GM19452 (cell line): Measurements from ENCODE around the gene TEAD2.

ENCODE experiments used
- ATAC-seq: cut with Tn5 transposase; IDR thresholded peaks from one replicate; pipeline ENCODE4 v1.9.1; 2021; ENCODE audit not compliant: unreplicated experiment

Gene TEAD2

DNA sequence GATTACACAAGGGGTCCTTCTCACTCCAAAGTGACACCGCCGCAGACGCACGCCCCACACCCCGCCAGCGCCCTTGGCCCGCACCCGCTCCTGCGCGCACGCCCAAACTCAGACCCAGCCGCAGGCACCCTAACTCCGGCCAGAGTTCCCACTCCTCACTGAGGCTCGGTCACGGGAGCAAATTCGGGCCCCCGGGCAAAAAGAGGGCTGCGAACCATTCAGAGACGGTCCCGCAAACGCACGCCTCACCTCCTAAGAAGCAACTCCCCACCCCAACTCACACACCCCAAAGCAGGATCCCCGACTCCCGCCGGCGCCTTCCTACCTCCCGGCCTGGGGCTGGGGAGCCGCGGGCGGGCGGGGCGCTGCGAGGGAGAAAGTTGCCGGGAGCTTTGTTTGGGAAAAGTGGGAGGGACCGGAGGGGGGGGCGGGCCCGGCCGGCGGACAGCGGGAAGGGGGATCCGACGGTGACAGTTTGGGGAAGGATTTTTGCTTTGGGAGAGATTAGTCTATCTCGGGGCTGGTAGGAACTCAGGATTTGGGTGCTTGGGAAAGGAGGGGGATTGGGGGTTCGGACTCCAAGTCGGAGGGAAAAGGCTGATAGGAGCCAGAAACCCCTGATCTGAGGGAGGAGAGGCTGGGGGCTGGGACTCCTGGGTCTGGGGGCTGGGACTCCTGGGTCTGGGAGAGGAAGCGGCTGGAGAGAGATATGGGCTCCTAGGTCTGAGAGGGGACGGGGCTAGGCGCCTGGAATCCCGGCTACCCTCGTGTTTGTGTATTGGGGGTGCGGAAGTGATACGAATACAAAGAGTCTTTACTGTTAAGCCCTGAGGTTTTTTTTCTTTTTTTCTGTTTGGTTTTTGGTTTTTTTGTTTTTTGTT, at the start of gene TEAD2:
TSS of gene TEAD2 (minus strand) at position 369 of the 881 bp plus-strand sequence. CDS start 2,341 bp downstream, outside the sequence.
- ATAC-seq, result no peak

DNA sequence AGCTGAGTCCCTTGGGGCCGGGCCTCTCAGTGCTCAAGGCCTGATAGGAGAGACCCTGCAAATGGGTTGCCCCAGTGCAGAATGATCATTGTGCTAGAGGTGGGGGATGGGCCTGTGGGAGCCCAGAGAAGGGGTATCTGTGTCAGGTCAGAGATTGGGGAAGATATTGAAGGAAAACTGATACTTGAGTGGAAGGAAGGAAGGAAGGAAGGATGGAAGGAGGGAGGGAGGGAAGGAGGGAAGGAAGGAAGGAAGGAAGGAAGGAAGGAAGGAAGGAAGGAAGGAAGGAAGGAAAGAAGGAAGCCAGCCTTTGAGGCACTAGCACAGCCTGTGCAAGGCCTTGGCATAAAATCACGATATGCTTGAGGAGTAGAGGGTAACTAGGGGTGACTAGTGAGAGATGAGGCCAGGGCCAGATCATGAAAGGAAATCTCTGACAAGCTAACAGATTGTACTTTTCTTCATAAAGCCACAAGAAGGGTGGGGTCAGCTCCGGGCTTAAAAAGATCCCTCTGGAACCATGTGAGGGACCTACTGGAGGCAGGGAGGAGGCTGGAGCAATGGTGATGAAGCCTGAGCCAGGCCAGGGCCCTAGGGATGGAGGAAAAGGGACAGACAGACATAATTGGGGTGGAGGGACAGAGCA, 49.6 kb upstream of the TEAD2 start:
- ATAC-seq, result no peak

GRCh38 chr19:49409441-49410029, 47.3 kb upstream of the TEAD2 start:
- no peak for ATAC-seq

- no peak for ATAC-seq
Measured at GRCh38 chr19:49408816-49409440, 46.7 kb upstream of the TEAD2 start.

GRCh38 chr19:49407482-49408015, 45.3 kb upstream of the TEAD2 start:
- ATAC-seq, result no peak

DNA sequence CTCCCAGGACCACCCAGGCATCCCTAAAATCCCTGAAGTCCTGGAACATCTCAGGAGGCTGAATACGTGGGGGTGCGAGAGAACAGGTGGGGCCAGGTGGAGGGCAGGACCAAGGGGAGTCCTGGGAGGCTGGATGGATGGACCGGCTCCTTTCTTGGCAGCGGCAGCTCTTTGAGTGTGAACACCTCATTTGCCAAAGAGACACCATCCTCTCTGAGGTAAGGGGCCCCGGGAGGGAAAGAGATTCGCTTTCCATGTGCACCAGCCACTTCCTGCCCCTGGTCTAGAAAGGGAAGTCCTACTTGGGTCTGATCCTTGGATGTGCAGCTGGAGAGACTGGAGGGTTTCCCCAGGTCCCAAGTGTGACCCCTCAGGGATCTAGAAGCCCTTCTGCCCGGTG, 44.9 kb upstream of the TEAD2 start:
- ATAC-seq, result no peak

DNA sequence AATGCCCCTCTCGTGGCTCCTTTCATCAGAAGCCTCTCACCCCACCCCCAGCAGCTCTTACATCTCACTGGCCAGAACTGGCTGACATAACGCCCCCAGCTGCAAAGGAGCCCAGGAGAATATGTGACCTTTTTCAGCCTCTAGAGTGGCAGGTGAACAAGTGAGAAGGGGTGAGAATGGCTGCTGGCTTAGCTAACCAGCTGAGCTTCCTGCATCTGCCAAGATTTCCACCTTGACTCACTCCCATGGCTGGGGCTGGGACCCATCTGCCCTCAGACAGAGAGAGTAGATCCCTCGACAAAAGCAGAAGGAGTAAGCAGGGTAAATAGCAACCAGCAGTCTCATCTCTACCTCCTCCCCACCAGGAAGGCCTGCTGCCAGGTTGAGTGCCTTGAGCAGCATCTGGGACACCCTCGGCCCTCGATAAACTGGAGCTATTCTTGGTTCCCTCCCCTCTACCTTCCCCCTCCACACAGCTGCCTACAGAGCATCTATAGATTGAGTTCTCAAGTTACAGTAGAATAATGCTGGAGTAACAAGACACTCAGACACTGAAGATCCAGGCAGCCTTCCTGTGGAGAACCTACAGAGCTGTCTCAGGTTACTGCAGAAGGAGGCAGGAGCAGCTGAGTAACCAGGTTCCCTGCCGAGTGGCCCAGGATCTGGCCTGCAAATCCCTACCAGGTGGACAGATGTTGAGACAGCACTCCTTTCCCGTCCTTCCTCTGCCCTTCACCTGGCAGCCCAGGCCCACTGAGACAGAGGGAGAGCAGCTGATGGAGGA, 41.4 kb upstream of the TEAD2 start:
- no peak for ATAC-seq

DNA sequence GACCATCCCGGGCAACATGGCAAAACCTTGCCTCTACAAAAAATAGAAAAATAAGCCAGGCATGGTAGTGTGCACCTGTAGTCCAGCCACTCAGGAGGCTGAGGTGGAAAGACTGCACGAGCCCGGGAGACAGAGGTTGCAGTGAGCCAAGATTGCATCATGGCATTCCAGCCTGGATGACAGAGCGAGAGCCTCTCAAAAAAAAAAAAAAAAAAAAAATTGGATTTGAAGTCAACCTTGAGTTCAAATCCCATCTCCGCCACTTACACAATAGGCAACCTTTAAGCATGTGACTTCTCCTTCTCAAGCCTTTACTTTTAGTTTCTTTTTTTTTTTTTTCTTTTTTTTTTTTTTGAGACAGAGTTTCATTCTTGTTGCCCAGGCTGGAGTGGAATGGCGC, 37.8 kb upstream of the TEAD2 start:
- ATAC-seq, result no peak

DNA sequence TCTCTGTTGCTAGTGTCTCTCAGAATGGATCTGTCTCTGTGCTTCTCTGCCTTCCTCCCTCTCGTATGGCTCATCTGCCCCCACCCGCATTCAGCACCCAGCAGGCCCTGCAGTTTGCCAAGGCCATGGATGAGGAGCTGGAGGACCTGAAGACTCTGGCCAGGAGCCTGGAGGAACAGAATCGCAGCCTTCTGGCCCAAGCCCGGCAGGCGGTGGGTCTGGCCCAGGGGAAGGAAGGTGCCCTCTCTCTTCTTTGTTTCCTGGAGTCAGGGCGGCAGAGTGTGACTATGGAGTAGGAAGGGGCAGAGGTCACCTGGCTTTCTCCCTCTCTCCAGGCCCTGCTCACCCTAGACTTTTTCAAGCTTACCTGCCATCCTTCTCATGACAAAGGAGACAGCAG, 36.7 kb upstream of the TEAD2 start:
- no peak for ATAC-seq

- ATAC-seq, result no peak
Measured at GRCh38 chr19:49398001-49398615, 35.9 kb upstream of the TEAD2 start.

- no peak for ATAC-seq
Measured at GRCh38 chr19:49396738-49397505, 34.7 kb upstream of the TEAD2 start.

DNA sequence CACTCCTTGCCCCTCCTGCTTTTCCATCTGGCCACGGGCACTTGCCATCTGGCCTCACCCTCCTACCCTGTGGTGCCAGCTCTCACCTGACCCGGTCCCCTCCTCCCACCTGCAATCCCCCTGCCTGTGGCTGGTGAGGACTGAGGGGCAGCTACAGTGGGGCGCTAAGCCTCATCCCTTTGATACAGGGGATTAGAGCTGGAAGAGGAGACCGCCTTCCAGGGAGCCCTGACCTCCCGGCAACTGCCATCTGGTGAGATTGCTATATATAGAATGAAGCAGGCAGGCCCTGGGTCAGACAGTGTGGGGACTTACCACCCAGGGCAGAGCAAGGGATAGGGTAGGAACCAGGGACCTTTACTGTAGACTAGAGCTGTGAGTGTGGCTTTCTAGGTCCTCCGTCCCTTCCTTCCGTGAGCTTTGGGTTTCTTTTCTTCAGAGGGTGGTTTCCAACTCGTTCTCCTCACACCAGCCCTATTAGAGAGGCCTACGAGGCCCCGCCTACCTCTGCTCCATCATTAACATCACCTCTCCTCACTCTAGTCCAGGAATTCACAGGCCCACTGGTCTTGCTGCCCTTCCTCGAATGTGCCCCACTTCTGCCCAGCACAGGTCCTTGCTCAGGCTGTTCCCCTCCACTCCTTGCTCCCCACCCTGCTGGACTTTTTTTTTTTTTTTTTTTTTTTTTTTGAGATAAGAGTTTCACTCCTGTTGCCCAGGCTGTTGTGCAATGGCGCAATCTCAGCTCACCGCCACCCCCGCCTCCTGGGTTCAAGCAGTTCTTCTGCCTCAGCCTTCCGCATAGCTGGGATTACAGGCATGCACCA, 33.6 kb upstream of the TEAD2 start:
- ATAC-seq, result no peak

DNA sequence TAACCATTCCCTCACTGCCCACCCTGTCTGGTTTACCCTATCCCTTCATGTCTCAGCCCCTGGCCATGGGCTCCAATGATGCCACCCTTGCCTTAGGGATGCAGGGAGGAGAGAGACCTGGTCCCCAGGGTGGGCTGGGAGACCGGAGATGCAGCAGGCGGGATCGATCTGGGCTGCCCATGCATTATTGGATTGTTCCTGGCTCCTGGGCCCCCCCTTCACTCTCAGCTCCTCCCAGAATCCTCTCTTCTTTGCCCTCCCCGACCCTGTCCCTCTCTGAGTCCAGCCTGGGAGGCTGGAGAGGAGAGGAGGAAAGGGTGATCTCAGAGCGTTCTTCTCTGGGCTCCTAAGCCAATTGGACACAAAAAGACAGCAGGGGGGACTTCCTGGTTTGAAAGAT, 31.7 kb upstream of the TEAD2 start:
- ATAC-seq, result no peak

DNA sequence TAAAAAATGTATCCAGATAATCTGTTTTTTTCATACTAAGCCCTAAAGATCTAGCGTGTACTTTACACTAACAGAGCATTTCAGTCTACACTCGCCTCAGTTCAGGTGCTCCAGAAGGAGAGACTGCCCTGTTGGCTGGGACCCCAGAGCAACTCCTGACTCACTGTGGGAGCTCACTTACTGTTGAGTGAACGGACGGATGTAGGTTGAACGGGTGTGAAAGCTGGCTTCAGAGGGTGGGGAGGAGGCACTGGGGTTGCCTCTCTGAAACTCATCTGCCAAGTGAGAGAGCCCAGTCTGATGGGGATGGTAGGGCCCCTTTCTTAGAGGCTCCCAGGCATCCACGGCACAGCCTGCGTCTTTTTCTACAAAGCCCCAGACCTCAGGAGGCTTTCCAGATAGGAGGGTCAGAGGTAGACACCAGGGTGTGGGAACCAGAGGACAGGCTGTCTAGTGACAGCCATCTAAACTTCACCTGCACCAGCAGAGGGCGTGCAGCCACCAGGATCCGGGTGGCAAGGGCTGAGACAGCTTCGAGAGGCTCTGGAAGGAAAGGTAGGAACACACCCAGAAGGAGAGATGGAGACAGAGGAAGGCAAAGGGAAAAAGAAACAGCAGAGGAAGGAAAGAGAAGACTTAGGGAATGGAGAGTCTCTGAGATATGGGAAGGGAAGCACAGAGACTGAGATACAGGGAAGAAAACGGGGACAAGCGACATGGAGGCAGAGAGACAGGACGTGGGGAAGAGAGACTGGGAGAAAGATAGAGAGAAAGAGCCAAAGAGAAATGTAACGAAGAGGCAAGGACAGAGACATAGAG, 29.6 kb upstream of the TEAD2 start:
- peak; percentile 56 for ATAC-seq

GRCh38 chr19:49390929-49391359, 28.7 kb upstream of the TEAD2 start:
- no peak for ATAC-seq

DNA sequence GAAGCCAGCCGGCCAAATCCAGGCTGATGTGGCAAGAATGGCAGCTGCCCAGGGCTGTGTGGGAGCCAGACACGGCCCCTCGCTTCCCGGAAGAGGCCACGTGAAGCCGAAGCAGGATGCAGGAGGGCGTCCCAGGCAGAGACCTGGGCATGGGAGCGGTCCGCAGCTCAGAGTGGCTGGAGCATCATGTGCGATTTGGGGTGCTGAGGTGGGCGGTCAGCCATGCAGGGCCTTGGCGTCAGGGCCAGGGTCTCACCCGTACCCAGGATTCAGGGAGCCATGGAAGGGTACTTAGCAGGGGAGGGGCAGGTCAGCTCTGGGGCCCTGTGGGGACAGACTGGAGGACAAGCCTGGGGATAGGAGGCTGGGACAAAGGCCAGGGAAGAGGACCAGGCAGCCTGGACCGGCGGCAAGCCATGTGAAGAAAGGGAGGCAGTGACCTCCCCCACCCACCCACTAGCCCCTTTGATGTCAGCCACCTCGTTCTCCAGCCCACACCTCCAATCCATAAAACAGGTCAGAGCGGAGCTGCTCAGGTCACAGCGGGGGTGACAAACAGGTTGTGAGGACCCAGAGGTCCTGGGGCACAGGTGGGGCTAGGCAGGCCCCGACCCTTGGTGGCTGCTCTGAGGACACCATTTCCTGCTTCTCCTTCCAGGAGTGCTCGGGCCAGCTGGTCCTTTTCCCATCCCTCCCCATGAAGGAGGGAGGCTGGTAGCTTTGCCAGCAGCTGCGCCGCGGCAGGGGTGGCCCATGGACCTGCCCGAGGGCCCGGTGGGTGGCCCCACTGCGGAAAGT, 28.1 kb upstream of the TEAD2 start:
- no peak for ATAC-seq

DNA sequence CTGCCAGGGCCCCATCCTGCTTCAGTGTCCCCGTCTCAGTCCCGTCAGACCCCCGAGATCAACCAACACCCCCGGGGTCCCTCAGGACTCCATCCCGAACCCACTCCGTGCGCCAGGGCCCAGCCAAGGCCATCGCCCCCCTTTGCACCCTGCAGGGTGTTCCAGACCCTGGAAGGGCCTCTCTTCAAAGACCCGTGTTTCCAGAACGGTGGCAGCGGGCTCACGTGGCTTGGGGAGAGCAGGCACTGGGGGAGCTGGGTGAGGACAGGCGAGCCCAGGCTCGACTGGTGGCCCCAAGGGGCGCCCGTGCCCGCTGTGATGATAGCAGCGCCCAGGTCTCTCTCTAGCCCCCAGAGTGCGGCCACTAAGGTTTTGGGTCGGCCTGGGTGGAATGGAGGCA, 27.2 kb upstream of the TEAD2 start:
- ATAC-seq, result no peak
